Spleen (tissue), 13 donors: Measurements from ENCODE around the gene TMEM30B. TPM values are rescaled to one million over a fixed set of nuclear protein-coding genes. Genes with fewer than 3 reads are reported as not detected.
A peak's percentile ranks its signal among the peaks of the same experiment; 100 is the strongest.

Experiments used
- DNase-seq: peaks from one replicate; pipeline ENCODE4 v3.0.0-alpha.2; 2020
- H3K27ac ChIP-seq, 8 donors: fragments of 200-600 bp; sonication (generic) in 7 of 8; 1 replicate in 4 of 8; 2 replicates in 4 of 8; pipeline versions ENCODE4 v1.5.0 to v1.8.0; 2016 to 2021; ENCODE audit warnings: inconsistent platforms in 4 of 8, mild to moderate bottlenecking in 4 of 8, moderate library complexity in 1 of 8
- H3K27me3 ChIP-seq, 7 donors: fragments of 200-600 bp; sonication (generic) in 6 of 7; replicated peaks in 1 of 7; 1 replicate in 4 of 7; 2 replicates in 3 of 7; pipeline versions ENCODE4 v1.5.0 to v1.8.0; 2016 to 2021; ENCODE audit warnings: inconsistent platforms in 3 of 7, mild to moderate bottlenecking in 1 of 7
- H3K36me3 ChIP-seq, 6 donors: fragments of 200-600 bp; sonication (generic) in 5 of 6; 1 replicate in 4 of 6; 2 replicates in 2 of 6; pipeline versions ENCODE4 v1.5.0 to v1.8.0; 2016 to 2021; ENCODE audit warnings: inconsistent platforms in 2 of 6
- H3K4me1 ChIP-seq, 6 donors: fragments of 200-600 bp; sonication (generic) in 5 of 6; 1 replicate in 3 of 6; 2 replicates in 3 of 6; pipeline versions ENCODE4 v1.5.0 to v1.8.0; 2016 to 2021; ENCODE audit warnings: inconsistent platforms in 3 of 6
- H3K4me3 ChIP-seq, 8 donors: fragments of 200-600 bp; sonication (generic) in 7 of 8; 1 replicate in 4 of 8; 2 replicates in 4 of 8; pipeline versions ENCODE4 v1.5.0 to v1.8.0; 2016 to 2021; ENCODE audit warnings: inconsistent platforms in 4 of 8, mild to moderate bottlenecking in 4 of 8, moderate library complexity in 2 of 8
- H3K9me3 ChIP-seq, 8 donors: fragments of 200-600 bp; sonication (generic) in 7 of 8; 1 replicate in 4 of 8; 2 replicates in 4 of 8; pipeline versions ENCODE4 v1.5.0 to v1.8.0; 2016 to 2021; ENCODE audit warnings: inconsistent platforms in 4 of 8
- POLR2A ChIP-seq, 3 donors: fragments of 450-650 bp; IDR thresholded peaks; one replicate each; pipeline ENCODE4 v1.5.1; 2017; ENCODE audit warnings: antibody characterized with exemption in 3 of 3, mild to moderate bottlenecking in 1 of 3
- POLR2AphosphoS5 ChIP-seq, 3 donors: sonication (generic); formaldehyde crosslinking; IDR thresholded peaks; one replicate each; pipeline ENCODE4 v1.5.1; 2017; ENCODE audit warnings: antibody characterized with exemption in 3 of 3
- WGBS, 5 donors: extraction: QIAGEN DNeasy Blood & Tissue Kit in 3 of 5; methylation state at CpG; one replicate each; pipeline versions ENCODE4 v1.1.5 to v1.1.7; 2013 to 2018; 5-methylcytosine and 5-hydroxymethylcytosine counted together
- intact Hi-C: fragments of 100-400 bp; cut with DNase I; formaldehyde crosslinking; loops from one replicate; pipeline ENCODE4 v1.15.0; 2023; ENCODE audit warnings: low total_unique reads
- long read RNA-seq, 2 donors: transcript quantifications; one replicate each; lab custom pipeline, GENCODE V29; 2026
- polyA plus RNA-seq, 3 donors: library from polyadenylated mRNA; stranded (reverse); fragments of 200-250 nt; gene quantifications; one replicate each; pipeline ENCODE4 v1.2.1, GENCODE V29; 2013
- total RNA-seq, 7 donors: library from RNA; depleted of rRNA in 3 of 7; stranded (reverse); fragments of >200 nt in 3 of 7; fragmentation: NEBNext Ultra II Directional in 4 of 7; extraction: Animal tissue kit (Norgen Biotek cat#: 25700) in 4 of 7; gene quantifications; one replicate each; pipeline versions ENCODE4 v1.1.0 to v1.2.1, GENCODE V29; 2016 to 2021
- TF ChIP-seq, protein P1 (sequence below), 11 experiments: fragments of 200-600 bp in 7 of 11; fragments of 450-650 bp in 4 of 11; sonication (generic) in 4 of 11; IDR thresholded peaks in 8 of 11; conservative IDR thresholded peaks in 3 of 11; 1 replicate in 7 of 11; 2 replicates in 4 of 11; pipeline versions ENCODE4 v1.4.0 to v1.8.0; 2016 to 2021; ENCODE audit warnings: antibody characterized with exemption in 11 of 11, inconsistent platforms in 4 of 11, mild to moderate bottlenecking in 1 of 11
- donor health status: healthy with polysubstance abuse.
- donor health status: DM: no; HTN: no; CAD: no; lungs with moderate emphysema.
- donor health status: DM: no; HTN: no; CAD: no.
- donor health status: Bipolar disorder and iron deficiency.
- donor health status: healthy.
- donor health status: DM: no; HTN: no; CAD: no.
- donor health status: DM: yes; HTN: yes; CAD: no.

The TMEM30B gene, protein sequence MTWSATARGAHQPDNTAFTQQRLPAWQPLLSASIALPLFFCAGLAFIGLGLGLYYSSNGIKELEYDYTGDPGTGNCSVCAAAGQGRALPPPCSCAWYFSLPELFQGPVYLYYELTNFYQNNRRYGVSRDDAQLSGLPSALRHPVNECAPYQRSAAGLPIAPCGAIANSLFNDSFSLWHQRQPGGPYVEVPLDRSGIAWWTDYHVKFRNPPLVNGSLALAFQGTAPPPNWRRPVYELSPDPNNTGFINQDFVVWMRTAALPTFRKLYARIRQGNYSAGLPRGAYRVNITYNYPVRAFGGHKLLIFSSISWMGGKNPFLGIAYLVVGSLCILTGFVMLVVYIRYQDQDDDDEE
- total RNA-seq (1 to 10 TPM in 1 of 7 donors, under 1 TPM in 6; 0.46 to 1.0 (median 0.77) TPM), polyA plus RNA-seq (under 1 TPM; 0.17 to 0.38 (median 0.36) TPM)
- long read RNA-seq, donor 1 = 0 reads
- long read RNA-seq, donor 2, full-length matches to known transcripts = 4 of 4 reads
- long read RNA-seq, donor 2, partial matches to known transcripts = 0 of 4 reads
- long read RNA-seq, donor 2, other reads (novel, unspliced or antisense) = 0 of 4 reads

DNA sequence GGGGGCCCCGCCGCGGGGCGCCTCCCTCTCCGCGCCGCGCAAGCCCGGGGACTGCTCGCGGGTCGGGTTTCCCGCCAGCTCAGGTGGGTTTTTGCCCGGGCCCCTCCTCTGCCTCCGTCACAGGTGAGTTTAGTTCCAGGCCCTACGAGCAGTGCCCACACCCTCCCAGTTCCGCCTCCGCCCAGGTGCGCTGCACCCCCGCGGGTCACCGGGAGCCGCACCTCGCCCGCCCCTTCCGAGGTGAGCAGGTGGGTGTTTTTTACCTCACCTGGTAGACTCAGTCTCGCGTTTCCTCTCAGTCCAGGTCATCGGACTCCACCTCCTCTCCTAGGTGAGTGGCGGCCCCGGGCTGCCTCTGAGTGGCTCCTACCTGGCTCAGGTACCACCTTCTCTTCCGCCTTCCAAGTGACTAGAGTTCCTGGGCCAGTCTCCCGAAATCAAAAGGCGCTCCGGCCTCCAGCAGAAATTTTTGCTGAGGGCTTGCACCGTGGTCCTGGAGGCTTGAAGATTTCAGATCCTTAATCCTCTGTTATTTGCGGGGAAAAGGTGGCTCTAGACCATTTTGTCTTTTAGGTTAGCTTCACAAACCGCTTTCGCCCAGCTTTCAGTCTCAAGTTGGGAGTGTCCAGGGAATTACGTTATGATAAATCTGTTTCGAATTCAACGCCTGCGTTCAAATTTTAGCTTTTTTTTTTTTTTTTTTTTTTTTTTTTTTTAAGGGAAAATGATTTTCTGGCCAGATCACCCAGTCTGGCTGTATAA, at the start of gene TMEM30B:
TMEM30B (minus strand) TSS at position 153 of the 762 bp plus-strand sequence. CDS start 191 bp downstream, outside the sequence.
- intact Hi-C loops = no loop called here
- Histone ChIP-seq H3K4me1 (peaks cover 0 to 43% (median 32%) of the 10 kb centered on the region in 6 donors), H3K36me3 (no peaks in the 10 kb centered on the region), H3K9me3 (no peaks in the 10 kb centered on the region), H3K4me3 (peak within 1 kb of the TSS; percentile 22 to 82 (median 55)), H3K27me3 (peaks cover 0 to 35% (median 22%) of the 10 kb centered on the region in 7 donors), H3K27ac (peak within 1 kb of the TSS; percentile 72 to 89 (median 85))
- TF ChIP-seq, protein P1, sequence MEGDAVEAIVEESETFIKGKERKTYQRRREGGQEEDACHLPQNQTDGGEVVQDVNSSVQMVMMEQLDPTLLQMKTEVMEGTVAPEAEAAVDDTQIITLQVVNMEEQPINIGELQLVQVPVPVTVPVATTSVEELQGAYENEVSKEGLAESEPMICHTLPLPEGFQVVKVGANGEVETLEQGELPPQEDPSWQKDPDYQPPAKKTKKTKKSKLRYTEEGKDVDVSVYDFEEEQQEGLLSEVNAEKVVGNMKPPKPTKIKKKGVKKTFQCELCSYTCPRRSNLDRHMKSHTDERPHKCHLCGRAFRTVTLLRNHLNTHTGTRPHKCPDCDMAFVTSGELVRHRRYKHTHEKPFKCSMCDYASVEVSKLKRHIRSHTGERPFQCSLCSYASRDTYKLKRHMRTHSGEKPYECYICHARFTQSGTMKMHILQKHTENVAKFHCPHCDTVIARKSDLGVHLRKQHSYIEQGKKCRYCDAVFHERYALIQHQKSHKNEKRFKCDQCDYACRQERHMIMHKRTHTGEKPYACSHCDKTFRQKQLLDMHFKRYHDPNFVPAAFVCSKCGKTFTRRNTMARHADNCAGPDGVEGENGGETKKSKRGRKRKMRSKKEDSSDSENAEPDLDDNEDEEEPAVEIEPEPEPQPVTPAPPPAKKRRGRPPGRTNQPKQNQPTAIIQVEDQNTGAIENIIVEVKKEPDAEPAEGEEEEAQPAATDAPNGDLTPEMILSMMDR (IDR thresholded peaks at IDR 0.05 in 8 of 11, conservative IDR thresholded peaks at IDR 0.05 in 3 of 11) = no peak
- no peak for TF ChIP-seq POLR2A (IDR thresholded peaks at IDR 0.05)
- TF ChIP-seq POLR2AphosphoS5 (IDR thresholded peaks at IDR 0.05) = no peak
- 25 to 31% (median 28%) methylated on average over 36 to 43 of the region's 43 CpGs for WGBS, 5 donors
- DNase-seq = peak; percentile 75

DNA sequence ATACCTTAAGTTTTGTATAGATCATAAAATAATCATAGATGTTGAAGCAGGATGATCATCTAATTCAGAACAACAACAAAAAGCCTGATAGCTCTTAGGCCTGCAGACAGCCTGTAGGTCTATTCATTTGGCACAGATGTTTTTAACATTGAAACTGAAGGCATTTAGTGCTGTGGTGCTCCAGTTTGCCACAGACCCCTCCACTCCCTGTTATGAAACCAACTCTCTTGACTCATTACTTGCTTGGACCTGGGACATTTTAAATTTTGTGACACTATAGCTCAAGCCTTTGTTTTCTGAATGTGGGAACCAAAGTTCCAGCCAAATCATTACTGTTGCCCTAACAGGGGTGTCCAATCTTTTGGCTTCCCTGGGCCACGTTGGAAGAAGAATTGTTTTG, 49.4 kb upstream of the TMEM30B start:
- Histone ChIP-seq H3K27ac (peak overlapping the region; percentile 16 to 92 (median 90)), H3K4me1 (peaks cover 31 to 96% (median 47%) of the 10 kb centered on the region in 6 donors)

DNA sequence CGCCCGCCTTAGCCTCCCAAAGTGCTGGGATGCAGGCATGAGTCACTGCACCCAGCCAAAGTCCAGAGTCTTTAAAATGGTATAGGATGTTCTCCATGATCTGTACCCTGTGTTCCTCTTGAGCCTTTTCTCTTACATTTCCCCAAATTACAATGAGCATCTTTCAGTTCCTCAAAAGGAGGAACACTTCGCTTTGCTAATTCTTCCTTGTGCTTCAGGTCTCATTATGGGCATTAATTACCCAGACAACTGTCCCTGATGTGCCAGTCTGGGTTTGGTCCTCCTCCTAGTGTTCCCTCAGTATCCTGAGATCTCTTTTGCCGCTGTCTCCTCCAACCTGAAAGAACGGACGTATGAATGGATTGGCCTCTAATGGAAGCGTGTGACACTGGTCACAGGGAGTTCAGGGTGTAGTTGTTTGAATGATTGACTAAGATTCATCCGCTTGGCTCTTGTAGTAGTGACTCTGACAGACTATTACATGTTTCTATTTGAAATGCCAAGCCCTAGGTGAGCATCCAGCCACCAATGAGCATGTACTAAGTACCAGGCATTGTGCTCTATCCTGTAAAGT, 48.4 kb upstream of the TMEM30B start:
- Histone ChIP-seq H3K4me1 (peaks cover 22 to 93% (median 39%) of the 10 kb centered on the region in 6 donors), H3K9me3 (peaks cover 0 to 6% (median 0%) of the 10 kb centered on the region in 8 donors), H3K27me3 (no peaks in the 10 kb centered on the region), H3K27ac (peak overlapping the region; percentile 39 to 92 (median 90)), H3K4me3 (peak overlapping the region in 2 of 8 donors; percentile 3 to 38), H3K36me3 (no peaks in the 10 kb centered on the region)
- no peak for DNase-seq
- intact Hi-C loops = no loop called here
- TF ChIP-seq, protein P1 (IDR thresholded peaks at IDR 0.05 in 8 of 11, conservative IDR thresholded peaks at IDR 0.05 in 3 of 11) = no peak
- TF ChIP-seq POLR2AphosphoS5 (IDR thresholded peaks at IDR 0.05) (no peak), POLR2A (IDR thresholded peaks at IDR 0.05) (no peak)
- 73 to 78% (median 75%) methylated on average over 8 of the region's 8 CpGs for WGBS, 5 donors

More for the DNA sequence above, 49.4 kb upstream of the TMEM30B start:
- TF ChIP-seq, protein P1 (IDR thresholded peaks at IDR 0.05 in 8 of 11, conservative IDR thresholded peaks at IDR 0.05 in 3 of 11) = no peak
- TF ChIP-seq POLR2A (IDR thresholded peaks at IDR 0.05) = no peak
- TF ChIP-seq POLR2AphosphoS5 (IDR thresholded peaks at IDR 0.05) = no peak
- no peak for DNase-seq
- peaks cover 0 to 5% (median 0%) of the 10 kb centered on the region in 8 donors for H3K9me3 ChIP-seq
- H3K4me3 ChIP-seq = peak overlapping the region in 1 of 8 donors; percentile 38
- no peaks in the 10 kb centered on the region for H3K36me3 ChIP-seq
- 79 to 87% (median 82%) methylated on average over 1 of the region's 1 CpG for WGBS, 5 donors
- intact Hi-C loops = no loop called here
- H3K27me3 ChIP-seq = no peaks in the 10 kb centered on the region
